Upper lobe of left lung (tissue), 4 donors: ENCODE measurements around the gene STK10.

Source experiments
- EP300 ChIP-seq, 4 donors: sonication (generic); formaldehyde crosslinking; IDR thresholded peaks; one replicate each; pipeline ENCODE4 v1.5.1; 2017; ENCODE audit warnings: antibody characterized with exemption in 4 of 4, control low read depth in 2 of 4
- TF ChIP-seq, protein P1 (sequence below), 6 experiments: fragments of 450-650 bp in 4 of 6; fragments of 200-600 bp in 2 of 6; sonication (generic) in 2 of 6; IDR thresholded peaks; one replicate each; pipeline ENCODE4 v1.5.1; 2016 to 2019; ENCODE audit warnings: antibody characterized with exemption in 6 of 6

- TF ChIP-seq, protein P1, sequence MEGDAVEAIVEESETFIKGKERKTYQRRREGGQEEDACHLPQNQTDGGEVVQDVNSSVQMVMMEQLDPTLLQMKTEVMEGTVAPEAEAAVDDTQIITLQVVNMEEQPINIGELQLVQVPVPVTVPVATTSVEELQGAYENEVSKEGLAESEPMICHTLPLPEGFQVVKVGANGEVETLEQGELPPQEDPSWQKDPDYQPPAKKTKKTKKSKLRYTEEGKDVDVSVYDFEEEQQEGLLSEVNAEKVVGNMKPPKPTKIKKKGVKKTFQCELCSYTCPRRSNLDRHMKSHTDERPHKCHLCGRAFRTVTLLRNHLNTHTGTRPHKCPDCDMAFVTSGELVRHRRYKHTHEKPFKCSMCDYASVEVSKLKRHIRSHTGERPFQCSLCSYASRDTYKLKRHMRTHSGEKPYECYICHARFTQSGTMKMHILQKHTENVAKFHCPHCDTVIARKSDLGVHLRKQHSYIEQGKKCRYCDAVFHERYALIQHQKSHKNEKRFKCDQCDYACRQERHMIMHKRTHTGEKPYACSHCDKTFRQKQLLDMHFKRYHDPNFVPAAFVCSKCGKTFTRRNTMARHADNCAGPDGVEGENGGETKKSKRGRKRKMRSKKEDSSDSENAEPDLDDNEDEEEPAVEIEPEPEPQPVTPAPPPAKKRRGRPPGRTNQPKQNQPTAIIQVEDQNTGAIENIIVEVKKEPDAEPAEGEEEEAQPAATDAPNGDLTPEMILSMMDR (IDR thresholded peaks at IDR 0.05), result no peak
- TF ChIP-seq EP300 (IDR thresholded peaks at IDR 0.05), result no peak
Measured at GRCh38 chr5:172079876-172080275, 108.1 kb downstream of the STK10 start.
